HG02973 (cell line): Measurements from ENCODE around the gene MUC6.

ENCODE experiments used
- ATAC-seq: cut with Tn5 transposase; IDR thresholded peaks from one replicate; pipeline ENCODE4 v1.9.1; 2021; ENCODE audit warnings: moderate library complexity; ENCODE audit not compliant: unreplicated experiment

Gene MUC6

GRCh38 chr11:1073261-1073724 lies 36.8 kb upstream of the MUC6 start:
- no peak for ATAC-seq

- no peak for ATAC-seq
These were observed 36.3 kb upstream of the MUC6 start for GRCh38 chr11:1072821-1073231.

GRCh38 chr11:1072116-1072820 lies 35.8 kb upstream of the MUC6 start:
- ATAC-seq, result no peak

DNA sequence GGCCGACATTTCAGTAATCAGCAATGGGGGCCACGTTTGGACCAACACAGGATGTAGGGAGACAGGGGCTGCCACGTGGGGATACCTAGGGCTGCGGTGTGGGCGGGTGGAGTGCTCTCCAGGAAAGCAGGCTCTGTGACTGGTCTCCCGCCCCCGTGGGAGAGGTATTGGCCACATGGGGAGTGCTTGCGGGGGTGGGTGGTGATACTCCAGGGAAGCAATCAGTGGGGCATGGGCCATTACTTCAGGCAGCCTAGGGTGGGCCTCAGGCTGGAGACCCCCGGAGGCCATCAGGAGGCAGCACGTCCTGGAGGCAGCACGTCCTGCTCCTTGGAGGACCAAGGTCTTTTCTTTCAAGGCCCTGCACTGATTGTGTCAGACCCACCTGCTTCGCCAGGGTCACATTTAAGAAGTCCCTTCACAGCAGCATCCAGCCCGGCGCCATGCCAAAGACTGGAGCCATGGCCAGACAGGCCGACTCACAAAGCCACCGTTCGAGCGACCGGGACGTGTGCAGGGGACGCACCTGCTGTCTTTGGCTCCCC lies 35.1 kb upstream of the MUC6 start:
- ATAC-seq, result no peak

DNA sequence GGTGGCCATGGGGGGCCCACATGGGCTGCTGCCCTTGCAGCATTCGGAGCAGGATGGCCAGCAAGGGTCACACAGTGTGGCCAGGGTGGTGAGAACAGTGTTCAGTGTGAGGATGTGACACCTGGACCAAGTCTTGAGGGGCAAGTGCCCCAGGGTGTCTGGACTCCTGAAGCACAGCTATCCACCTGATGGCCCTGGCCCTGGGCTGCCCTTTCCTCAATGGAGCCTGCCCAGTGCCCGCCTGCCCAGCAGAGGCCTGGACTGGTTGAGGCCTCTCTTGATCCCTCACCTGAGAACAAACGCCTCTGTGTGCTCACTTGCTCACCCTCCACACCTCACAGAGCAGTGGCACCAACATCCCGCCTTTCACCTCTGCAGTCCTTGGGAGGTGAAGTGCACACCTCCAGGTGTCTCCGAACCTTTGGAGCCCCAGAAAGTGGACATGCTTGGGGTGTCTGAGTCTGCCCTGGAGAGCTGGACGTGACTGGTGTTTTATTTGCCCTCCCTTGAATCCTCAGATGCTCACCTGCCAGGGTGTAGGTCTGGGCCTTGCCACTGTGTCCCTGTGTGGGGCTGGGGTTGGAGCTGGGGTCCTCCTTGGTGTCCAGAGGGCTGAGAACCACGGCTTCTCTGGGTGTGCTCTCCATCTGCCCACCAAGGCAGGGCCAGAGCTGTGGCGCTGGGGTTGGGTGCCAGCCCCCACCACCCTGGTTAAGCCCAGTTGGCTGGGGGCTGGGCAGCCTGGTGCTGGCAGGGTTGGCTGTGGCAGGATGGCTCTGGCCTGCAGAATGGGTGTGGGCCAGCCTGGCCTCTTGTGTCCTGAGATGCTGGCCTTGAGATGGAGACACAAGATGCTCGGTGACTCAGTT lies 34.3 kb upstream of the MUC6 start:
- ATAC-seq, result no peak

- no peak for ATAC-seq
These were observed 33.2 kb upstream of the MUC6 start for GRCh38 chr11:1069740-1070139.

- no peak for ATAC-seq
These were observed 31.4 kb upstream of the MUC6 start for GRCh38 chr11:1067812-1068496.

- no peak for ATAC-seq
These were observed 27.6 kb upstream of the MUC6 start for GRCh38 chr11:1064167-1064566.

GRCh38 chr11:1062075-1062820 lies 25.7 kb upstream of the MUC6 start:
- ATAC-seq, result no peak

DNA sequence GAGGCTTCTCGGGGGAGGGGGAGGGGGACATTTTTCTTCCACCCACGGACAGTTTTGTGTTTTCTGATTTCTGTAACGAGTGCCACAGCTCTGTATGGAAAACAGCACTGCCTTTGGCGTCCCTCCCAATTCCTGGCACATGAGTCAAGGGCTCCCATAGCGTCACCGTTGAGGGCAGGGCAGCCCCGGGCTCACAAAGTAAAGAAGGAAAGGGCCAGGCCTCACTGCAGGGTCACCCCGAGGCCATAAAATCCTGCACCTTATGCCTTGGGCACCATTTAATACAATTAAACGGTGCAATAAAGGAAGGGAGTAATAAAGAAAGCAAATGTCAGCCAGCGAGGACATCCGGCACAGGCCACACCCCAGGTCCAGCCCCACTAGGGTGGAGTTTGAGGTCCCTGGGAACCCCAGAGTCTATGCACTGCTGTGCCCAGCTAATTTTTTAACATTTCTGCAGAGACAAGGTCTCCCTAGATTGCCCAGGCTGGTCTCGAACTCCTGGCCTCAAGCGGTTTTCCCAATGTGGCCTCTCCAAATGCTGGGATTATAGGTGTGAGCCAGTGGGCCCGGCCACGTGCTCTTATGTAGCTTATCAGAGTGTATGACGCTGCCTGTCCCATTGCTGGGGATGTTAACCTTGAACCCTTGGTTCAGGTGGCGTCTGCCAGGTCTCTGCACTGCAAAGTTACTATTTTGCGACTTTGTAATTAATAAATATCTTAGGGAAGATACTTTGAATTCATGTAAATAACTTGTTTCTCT lies 24.5 kb upstream of the MUC6 start:
- ATAC-seq, result no peak

- ATAC-seq, result no peak
These were observed 23.9 kb upstream of the MUC6 start for GRCh38 chr11:1060410-1060809.

DNA sequence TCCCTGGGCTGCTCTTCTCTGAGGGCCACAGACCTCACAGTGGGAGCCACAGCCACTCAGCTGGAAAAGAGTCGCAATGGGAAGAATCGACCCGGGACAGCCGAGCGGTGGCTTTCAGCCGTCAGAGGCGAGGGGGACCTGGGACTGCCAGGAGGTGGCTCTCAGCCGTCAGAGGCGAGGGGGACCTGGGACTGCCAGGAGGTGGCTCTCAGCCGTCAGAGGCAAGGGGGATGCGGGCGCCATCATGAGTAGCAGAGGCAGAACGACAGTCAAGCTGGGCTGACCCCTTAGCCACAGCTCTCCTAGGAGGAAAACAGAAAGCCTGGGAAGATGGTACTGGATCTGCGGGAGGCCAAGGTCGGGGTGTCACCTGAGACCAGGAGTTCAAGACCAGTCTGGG lies 23.2 kb upstream of the MUC6 start:
- no peak for ATAC-seq

DNA sequence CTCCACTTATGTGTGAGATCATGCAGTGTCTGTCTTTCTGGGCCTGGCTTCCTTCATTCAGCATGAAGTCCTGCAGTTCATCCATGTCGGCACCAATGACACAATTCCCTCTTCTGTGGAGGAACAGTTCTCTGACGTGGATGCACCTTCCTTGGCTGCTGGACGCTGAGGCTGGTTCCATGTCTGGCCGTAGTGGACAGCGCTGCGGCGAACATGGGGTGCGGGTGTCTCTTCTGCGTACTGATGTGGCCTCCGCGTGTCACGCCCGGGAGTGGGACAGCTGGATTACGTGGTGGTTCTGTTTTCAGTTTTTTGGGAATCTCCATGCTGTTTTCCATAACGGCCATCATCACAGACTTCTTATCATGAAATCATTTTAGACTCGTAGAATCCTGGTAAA lies 21.3 kb upstream of the MUC6 start:
- ATAC-seq, result no peak

- ATAC-seq, result no peak
These were observed 19.7 kb upstream of the MUC6 start for GRCh38 chr11:1055990-1056771.

- no peak for ATAC-seq
These were observed 18.7 kb upstream of the MUC6 start for GRCh38 chr11:1055109-1055703.

DNA sequence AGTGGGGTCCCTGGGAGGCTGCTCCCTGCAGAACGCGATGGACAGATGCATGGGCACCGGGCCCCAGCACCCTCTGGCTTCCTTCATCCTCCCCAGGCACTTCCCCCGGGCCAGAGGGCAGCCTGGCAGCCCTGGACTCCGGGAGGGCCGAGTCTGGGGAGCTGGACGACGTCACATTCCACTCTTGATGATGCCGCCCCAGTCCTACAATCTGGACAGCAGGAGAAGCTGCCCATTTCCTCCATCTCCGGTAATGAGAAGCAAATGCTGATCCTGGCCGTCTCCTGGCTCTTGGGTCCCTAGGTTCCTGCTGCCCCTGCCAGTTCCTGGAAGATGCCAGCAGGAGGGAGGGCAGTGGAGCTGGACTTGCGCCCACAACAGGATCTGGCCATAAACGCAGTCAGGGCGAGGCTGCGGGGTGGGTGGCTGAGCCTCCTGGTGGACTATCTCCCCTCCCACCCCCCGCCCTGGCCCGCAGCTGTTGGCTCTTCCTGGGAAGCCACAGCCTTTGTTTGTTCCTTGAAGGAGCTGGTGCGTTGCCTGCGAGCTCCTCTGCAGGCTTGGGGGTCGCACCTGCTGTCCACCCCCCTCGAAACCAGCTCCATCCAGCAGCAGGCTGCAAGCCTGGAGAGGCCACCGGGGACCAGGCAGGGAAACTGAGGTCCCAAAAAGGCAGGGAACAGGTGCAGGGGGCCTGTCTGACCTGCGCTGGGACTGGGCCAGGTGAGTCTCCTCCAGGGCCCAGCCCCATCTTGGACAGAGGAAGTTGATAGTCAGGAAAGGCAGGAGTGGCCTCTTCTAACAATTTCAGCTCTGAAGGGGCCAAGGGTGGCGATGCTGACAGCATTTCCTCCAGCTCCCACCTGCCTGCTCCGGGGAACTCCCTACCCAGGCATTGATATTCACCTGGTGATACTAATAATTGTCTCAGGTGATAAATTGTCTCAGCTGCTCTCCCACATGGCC lies 17.9 kb upstream of the MUC6 start:
- no peak for ATAC-seq

DNA sequence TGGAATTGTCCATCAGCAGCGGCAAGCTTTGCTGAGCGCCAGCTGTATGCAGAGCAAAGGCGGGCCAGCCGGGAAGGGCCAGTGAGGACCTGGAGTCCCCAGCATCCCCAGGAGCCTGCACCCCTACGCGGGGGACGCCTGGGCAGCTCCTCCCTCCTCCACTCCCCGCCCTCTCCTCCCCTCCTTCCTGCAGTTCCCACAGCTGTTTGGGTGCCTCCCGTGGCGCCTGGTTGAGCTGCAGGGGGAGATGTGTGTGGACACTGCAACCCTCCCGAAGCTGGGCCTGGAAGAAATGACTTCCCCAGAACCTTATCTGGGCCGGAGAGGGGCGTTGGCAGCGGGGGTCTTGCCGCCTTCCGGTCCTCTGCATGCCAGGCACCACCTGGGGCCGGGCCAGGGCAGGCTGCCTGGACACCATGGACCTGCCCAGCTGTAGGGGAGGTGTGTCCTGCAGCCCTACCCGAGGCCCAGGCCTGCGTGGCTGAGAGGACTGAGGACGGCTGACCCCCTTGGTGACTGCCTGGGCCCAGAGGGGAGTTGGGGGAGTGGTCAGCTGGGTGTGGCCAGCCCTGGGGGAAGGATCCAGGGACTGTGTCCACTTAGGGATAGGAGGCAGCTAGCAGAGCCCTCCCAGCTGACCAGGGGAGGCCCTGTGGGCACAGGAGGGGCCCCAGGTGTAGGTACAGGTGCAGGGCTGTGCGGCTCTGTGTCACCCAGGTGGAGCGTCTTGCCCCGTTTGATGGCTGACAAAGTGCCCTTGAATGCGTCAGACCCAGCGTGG lies 16.8 kb upstream of the MUC6 start:
- ATAC-seq, result no peak
